Measurements from ENCODE around the gene KCNQ1. TPM values are rescaled to one million over a fixed set of nuclear protein-coding genes. Genes with fewer than 3 reads are reported as not detected.

Gene KCNQ1
- total and polyA plus RNA-seq, 8 donors = 14.0 to 61.1 (median 46.7) TPM

GRCh38 chr11:2837651-2838050 lies 392.8 kb downstream of the KCNQ1 start:
- ATAC-seq = no peak
- Histone ChIP-seq H3K4me3 (no peak overlapping the region), H3K27me3 (no peaks in the 10 kb centered on the region), H3K4me1 (no peaks in the 10 kb centered on the region), H3K36me3 (no peaks in the 10 kb centered on the region), H3K9me3 (no peaks in the 10 kb centered on the region), H3K27ac (no peak overlapping the region)
- WGBS, 2 donors = 88 to 96% methylated on average over 12 of the region's 12 CpGs
- DNase-seq = peak in 1 of 6 donors; percentile 36
- no peak for FAIRE-seq
- no peak for TF ChIP-seq CTCF (IDR thresholded peaks at IDR 0.05)
- intact Hi-C loops (cut with DNase I) = no loop called here

GRCh38 chr11:2838091-2838490 lies 393.3 kb downstream of the KCNQ1 start:
- peak in 3 of 6 donors; percentile 23 to 67 (median 52) for DNase-seq
- H3K27ac ChIP-seq = no peak overlapping the region
- intact Hi-C loops (cut with DNase I) = no loop called here
- no peak for FAIRE-seq
- peak in 3 of 4 donors; percentile 6 to 47 (median 28) for ATAC-seq
- TF ChIP-seq CTCF (IDR thresholded peaks at IDR 0.05) = no peak
- 52 to 57% methylated on average over 11 of the region's 11 CpGs for WGBS, 2 donors
- H3K4me1 ChIP-seq = no peaks in the 10 kb centered on the region
- H3K36me3 ChIP-seq = no peaks in the 10 kb centered on the region
- no peaks in the 10 kb centered on the region for H3K9me3 ChIP-seq
- H3K4me3 ChIP-seq = no peak overlapping the region
- no peaks in the 10 kb centered on the region for H3K27me3 ChIP-seq

- Histone ChIP-seq H3K4me1 (no peaks in the 10 kb centered on the region), H3K4me3 (no peak overlapping the region), H3K9me3 (no peaks in the 10 kb centered on the region), H3K27me3 (no peaks in the 10 kb centered on the region), H3K27ac (no peak overlapping the region), H3K36me3 (no peaks in the 10 kb centered on the region)
- TF ChIP-seq CTCF (IDR thresholded peaks at IDR 0.05) = no peak
- ATAC-seq (no peak), DNase-seq (peak in 1 of 6 donors; percentile 68), FAIRE-seq (no peak)
- 94 to 96% methylated on average over 17 to 25 of the region's 25 CpGs for WGBS, 2 donors
- intact Hi-C loops (cut with DNase I) = no loop called here
Measured at GRCh38 chr11:2838676-2839294, 394.0 kb downstream of the KCNQ1 start.

- TF ChIP-seq CTCF (IDR thresholded peaks at IDR 0.05) = no peak
- ATAC-seq (no peak), FAIRE-seq (no peak), DNase-seq (peak in 1 of 6 donors; percentile 55)
- H3K27ac ChIP-seq = no peak overlapping the region
- H3K4me1 ChIP-seq = no peaks in the 10 kb centered on the region
- no peaks in the 10 kb centered on the region for H3K36me3 ChIP-seq
- intact Hi-C loops (cut with DNase I) = no loop called here
- H3K9me3 ChIP-seq = no peaks in the 10 kb centered on the region
- 81 to 86% methylated on average over 22 to 23 of the region's 23 CpGs for WGBS, 2 donors
- H3K27me3 ChIP-seq = no peaks in the 10 kb centered on the region
- H3K4me3 ChIP-seq = no peak overlapping the region
Measured at GRCh38 chr11:2839395-2839943, 394.7 kb downstream of the KCNQ1 start.
